Measurements from ENCODE around the gene MED14. TPM values are rescaled to one million over a fixed set of nuclear protein-coding genes. Genes with fewer than 3 reads are reported as not detected.

MED14 gene
- total RNA-seq, 1 donor from 2014 or later: 79.9 TPM

DNA sequence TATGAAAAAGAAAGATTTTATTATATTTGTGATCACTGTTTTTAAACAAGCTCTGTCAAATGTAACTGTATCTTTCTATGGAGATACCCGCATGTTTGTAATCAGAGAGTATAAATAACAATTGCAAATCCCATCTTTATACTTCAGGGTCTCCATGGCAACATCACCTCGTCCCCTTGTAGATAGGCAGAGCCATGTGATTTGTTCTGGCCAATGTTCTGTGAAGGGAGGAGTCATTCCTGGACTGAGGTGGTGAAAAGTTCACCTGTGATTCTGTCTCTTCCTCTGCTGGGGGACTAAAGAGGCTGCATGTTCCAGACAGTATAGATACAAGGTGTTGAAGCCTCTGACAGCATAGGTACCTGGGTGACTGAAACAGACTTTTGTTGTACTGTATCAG is 45.6 kb upstream of the MED14 start:
- no peak overlapping the region for H2AFZ ChIP-seq (ENCODE audit: low read depth, low read length)
- DNase-seq (ENCODE audit: low read depth) (no peak), FAIRE-seq (peak; percentile 84)
- H3K9ac ChIP-seq (ENCODE audit: low read length): no peak overlapping the region
- H4K20me1 ChIP-seq (ENCODE audit: insufficient read depth, low read length): no peaks in the 10 kb centered on the region
- Mint-ChIP-seq H3K4me1 (ENCODE audit: low read depth, unreplicated experiment) (peaks cover 12% of the 10 kb centered on the region), H3K27ac (ENCODE audit: unreplicated experiment) (no peak overlapping the region), H3K27me3 (ENCODE audit: low read depth, unreplicated experiment) (no peaks in the 10 kb centered on the region), H3K9me3 (ENCODE audit: unreplicated experiment) (peaks cover 3% of the 10 kb centered on the region), H3K36me3 (ENCODE audit: low read depth, unreplicated experiment) (no peaks in the 10 kb centered on the region), H3K4me3 (ENCODE audit: unreplicated experiment) (no peak overlapping the region)
- H3K27me3 ChIP-seq (ENCODE audit: insufficient read depth, low read length): no peaks in the 10 kb centered on the region
- no peak overlapping the region for H3K4me2 ChIP-seq (ENCODE audit: low read length)
- peaks cover 4% of the 10 kb centered on the region for H3K4me1 ChIP-seq (ENCODE audit: insufficient read depth, low read length)
- no peak overlapping the region for H3K4me3 ChIP-seq (ENCODE audit: insufficient read depth, low read depth, low read length)
- H3K9me3 ChIP-seq (ENCODE audit: insufficient read depth, low read depth, low read length): no peaks in the 10 kb centered on the region
- H3K36me3 ChIP-seq (ENCODE audit: insufficient read depth, low read length): no peaks in the 10 kb centered on the region
- H3K79me2 ChIP-seq (ENCODE audit: insufficient read depth, low read length): no peaks in the 10 kb centered on the region
- no peak overlapping the region for H3K27ac ChIP-seq (ENCODE audit: low read depth, low read length)
- no peak for TF ChIP-seq EZH2 (IDR thresholded peaks at IDR 0.05; ENCODE audit: insufficient read depth, low read length)
- TF ChIP-seq, protein P1, sequence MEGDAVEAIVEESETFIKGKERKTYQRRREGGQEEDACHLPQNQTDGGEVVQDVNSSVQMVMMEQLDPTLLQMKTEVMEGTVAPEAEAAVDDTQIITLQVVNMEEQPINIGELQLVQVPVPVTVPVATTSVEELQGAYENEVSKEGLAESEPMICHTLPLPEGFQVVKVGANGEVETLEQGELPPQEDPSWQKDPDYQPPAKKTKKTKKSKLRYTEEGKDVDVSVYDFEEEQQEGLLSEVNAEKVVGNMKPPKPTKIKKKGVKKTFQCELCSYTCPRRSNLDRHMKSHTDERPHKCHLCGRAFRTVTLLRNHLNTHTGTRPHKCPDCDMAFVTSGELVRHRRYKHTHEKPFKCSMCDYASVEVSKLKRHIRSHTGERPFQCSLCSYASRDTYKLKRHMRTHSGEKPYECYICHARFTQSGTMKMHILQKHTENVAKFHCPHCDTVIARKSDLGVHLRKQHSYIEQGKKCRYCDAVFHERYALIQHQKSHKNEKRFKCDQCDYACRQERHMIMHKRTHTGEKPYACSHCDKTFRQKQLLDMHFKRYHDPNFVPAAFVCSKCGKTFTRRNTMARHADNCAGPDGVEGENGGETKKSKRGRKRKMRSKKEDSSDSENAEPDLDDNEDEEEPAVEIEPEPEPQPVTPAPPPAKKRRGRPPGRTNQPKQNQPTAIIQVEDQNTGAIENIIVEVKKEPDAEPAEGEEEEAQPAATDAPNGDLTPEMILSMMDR (IDR thresholded peaks at IDR 0.05; ENCODE audit: insufficient read depth, low read depth, low read length): no peak

DNA sequence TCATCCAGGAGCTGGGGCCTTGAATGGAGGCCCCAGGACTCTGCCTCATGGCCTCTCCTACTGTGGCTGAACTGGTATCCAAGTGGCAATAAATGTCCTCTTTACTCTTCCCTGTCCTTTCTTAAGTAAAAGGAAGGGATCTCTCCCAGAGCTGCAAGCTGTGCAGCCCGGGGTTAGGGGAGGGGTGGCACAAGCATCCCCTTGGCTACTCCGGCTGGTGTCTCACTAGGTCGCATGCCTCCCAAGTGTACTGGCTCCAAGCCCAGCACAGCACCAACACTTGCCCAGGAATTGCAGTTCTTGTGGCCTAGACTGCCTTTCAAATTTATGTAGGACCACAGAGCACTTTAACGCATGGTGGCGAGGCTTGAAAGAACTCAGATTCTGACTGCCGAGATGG is 44.7 kb upstream of the MED14 start:
- Mint-ChIP-seq H3K36me3 (ENCODE audit: low read depth, unreplicated experiment) (no peaks in the 10 kb centered on the region), H3K27ac (ENCODE audit: unreplicated experiment) (no peak overlapping the region), H3K9me3 (ENCODE audit: unreplicated experiment) (peaks cover 3% of the 10 kb centered on the region), H3K4me3 (ENCODE audit: unreplicated experiment) (no peak overlapping the region), H3K27me3 (ENCODE audit: low read depth, unreplicated experiment) (no peaks in the 10 kb centered on the region), H3K4me1 (ENCODE audit: low read depth, unreplicated experiment) (peaks cover 12% of the 10 kb centered on the region)
- no peaks in the 10 kb centered on the region for H3K9me3 ChIP-seq (ENCODE audit: insufficient read depth, low read depth, low read length)
- H4K20me1 ChIP-seq (ENCODE audit: insufficient read depth, low read length): no peaks in the 10 kb centered on the region
- no peak overlapping the region for H3K4me2 ChIP-seq (ENCODE audit: low read length)
- FAIRE-seq (no peak), DNase-seq (ENCODE audit: low read depth) (no peak)
- H3K36me3 ChIP-seq (ENCODE audit: insufficient read depth, low read length): no peaks in the 10 kb centered on the region
- H2AFZ ChIP-seq (ENCODE audit: low read depth, low read length): no peak overlapping the region
- H3K27ac ChIP-seq (ENCODE audit: low read depth, low read length): no peak overlapping the region
- no peak for TF ChIP-seq EZH2 (IDR thresholded peaks at IDR 0.05; ENCODE audit: insufficient read depth, low read length)
- TF ChIP-seq, protein P1 (IDR thresholded peaks at IDR 0.05; ENCODE audit: insufficient read depth, low read depth, low read length): no peak
- no peak overlapping the region for H3K9ac ChIP-seq (ENCODE audit: low read length)
- H3K79me2 ChIP-seq (ENCODE audit: insufficient read depth, low read length): no peaks in the 10 kb centered on the region
- H3K27me3 ChIP-seq (ENCODE audit: insufficient read depth, low read length): no peaks in the 10 kb centered on the region
- H3K4me1 ChIP-seq (ENCODE audit: insufficient read depth, low read length): peaks cover 4% of the 10 kb centered on the region
- H3K4me3 ChIP-seq (ENCODE audit: insufficient read depth, low read depth, low read length): no peak overlapping the region

DNA sequence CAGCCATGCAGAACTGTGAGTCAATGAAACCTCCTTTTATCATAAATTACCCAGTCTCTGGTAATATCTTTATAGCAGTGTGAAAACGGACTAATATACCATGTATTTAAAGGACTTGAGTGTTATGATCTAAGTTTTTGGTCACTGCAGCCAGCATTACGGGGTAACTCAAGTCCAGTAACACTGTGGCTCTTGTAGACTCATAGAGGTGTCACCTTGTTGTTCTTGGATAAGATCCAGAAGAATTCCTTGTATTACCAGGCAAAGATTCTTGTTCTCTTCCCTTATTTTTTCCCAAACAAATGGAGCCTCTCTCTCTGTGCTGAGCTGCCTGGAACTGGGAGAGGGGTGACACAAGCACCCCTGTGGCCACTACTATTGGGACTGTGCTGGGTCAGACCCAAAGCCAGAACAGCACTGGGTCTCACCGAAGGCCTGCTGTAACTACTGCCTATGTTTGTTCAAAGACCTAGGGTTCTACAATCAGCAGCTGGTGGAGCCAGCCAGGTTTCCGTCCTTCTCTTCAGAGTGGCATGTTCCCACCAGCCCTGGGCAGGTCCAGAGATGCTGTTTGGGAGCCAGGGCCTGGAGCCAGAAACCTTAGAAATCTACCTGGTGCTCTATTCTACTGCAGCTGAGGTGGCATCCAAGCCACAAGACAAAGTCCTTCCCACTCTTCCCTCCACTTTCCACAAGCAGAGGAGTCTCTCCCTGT is 43.7 kb upstream of the MED14 start:
- Histone ChIP-seq H3K4me3 (ENCODE audit: insufficient read depth, low read depth, low read length) (no peak overlapping the region), H3K9me3 (ENCODE audit: insufficient read depth, low read depth, low read length) (no peaks in the 10 kb centered on the region), H3K4me1 (ENCODE audit: insufficient read depth, low read length) (peaks cover 4% of the 10 kb centered on the region), H3K27ac (ENCODE audit: low read depth, low read length) (peak overlapping the region; percentile 33), H3K79me2 (ENCODE audit: insufficient read depth, low read length) (no peaks in the 10 kb centered on the region), H3K27me3 (ENCODE audit: insufficient read depth, low read length) (no peaks in the 10 kb centered on the region), H2AFZ (ENCODE audit: low read depth, low read length) (no peak overlapping the region), H3K4me2 (ENCODE audit: low read length) (peak overlapping the region; percentile 44), H3K36me3 (ENCODE audit: insufficient read depth, low read length) (no peaks in the 10 kb centered on the region), H4K20me1 (ENCODE audit: insufficient read depth, low read length) (no peaks in the 10 kb centered on the region), H3K9ac (ENCODE audit: low read length) (no peak overlapping the region)
- Mint-ChIP-seq H3K27me3 (ENCODE audit: low read depth, unreplicated experiment) (no peaks in the 10 kb centered on the region), H3K36me3 (ENCODE audit: low read depth, unreplicated experiment) (no peaks in the 10 kb centered on the region), H3K4me1 (ENCODE audit: low read depth, unreplicated experiment) (peaks cover 5% of the 10 kb centered on the region), H3K27ac (ENCODE audit: unreplicated experiment) (no peak overlapping the region), H3K9me3 (ENCODE audit: unreplicated experiment) (peaks cover 3% of the 10 kb centered on the region), H3K4me3 (ENCODE audit: unreplicated experiment) (no peak overlapping the region)
- DNase-seq (ENCODE audit: low read depth): peak; percentile 72
- no peak for FAIRE-seq
- TF ChIP-seq, protein P1 (IDR thresholded peaks at IDR 0.05; ENCODE audit: insufficient read depth, low read depth, low read length): no peak
- no peak for TF ChIP-seq EZH2 (IDR thresholded peaks at IDR 0.05; ENCODE audit: insufficient read depth, low read length)
